GM21786 (cell line): ENCODE measurements around the gene CA14.
"Not testable (repeated sequence)": the region's sequence is repeated elsewhere in the genome, so short reads cannot be mapped to it uniquely, and the experiment has no call there.

ENCODE experiments used
- ATAC-seq: cut with Tn5 transposase; IDR thresholded peaks from one replicate; pipeline ENCODE4 v1.9.1; 2021; ENCODE audit not compliant: unreplicated experiment

CA14 gene

DNA sequence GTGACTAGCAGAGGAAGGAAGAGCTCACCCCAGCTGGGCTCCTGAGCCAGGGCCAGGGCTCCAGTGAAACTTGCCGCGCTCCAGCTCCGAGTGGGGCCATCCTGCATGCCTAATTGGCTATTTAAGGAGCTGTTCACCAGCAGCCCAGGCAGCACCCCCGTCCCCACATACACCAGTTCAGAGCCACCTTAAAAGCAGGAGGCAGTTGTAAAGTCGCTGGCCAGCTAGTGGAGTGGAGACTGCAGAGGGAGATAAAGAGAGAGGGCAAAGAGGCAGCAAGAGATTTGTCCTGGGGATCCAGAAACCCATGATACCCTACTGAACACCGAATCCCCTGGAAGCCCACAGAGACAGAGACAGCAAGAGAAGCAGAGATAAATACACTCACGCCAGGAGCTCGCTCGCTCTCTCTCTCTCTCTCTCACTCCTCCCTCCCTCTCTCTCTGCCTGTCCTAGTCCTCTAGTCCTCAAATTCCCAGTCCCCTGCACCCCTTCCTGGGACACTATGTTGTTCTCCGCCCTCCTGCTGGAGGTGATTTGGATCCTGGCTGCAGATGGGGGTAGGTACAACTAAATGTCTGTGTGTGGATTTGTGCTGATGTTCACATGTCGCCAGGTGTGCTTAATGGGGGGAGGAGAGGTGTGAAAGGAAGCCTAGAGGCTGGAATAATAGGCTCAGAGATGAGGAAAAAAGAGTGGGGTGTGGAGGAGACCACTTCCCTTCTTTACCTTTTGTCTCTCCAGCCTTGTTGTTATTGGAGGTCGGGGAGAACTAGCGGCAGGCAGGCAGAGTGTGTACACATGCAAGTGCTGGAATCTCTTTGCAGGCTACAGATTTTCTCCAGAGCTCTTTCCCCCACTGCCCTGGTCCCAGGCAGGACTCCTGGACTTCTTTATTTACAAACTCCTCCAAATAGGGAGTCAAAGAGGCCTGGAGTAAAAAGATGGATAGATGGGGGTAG is at the start of gene CA14:
Gene CA14 (plus strand): TSS at position 151 of the 962 bp plus-strand sequence. CDS start 355 bp downstream, at position 506.
- ATAC-seq = no peak

DNA sequence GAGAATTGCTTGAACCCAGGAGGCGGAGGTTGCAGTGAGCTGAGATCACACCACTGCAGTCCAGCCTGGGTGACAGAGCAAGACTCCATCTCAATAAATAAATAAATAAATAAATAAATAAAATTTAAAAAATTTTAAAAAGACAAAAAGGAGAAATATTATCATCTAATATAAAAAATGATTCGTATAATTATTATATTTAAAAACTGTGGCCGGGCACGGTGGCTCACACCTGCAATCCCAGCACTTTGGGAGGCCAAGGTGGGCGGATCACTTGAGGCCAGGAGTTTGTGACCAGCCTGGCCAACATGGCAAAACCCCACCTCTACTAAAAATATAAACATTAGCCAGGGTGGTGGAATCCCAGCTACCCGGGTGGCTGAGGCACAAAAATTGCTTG is 49.1 kb upstream of the CA14 start:
- not testable (repeated sequence) for ATAC-seq

GRCh38 chr1:150210091-150210490 is 47.5 kb upstream of the CA14 start:
- no peak for ATAC-seq

DNA sequence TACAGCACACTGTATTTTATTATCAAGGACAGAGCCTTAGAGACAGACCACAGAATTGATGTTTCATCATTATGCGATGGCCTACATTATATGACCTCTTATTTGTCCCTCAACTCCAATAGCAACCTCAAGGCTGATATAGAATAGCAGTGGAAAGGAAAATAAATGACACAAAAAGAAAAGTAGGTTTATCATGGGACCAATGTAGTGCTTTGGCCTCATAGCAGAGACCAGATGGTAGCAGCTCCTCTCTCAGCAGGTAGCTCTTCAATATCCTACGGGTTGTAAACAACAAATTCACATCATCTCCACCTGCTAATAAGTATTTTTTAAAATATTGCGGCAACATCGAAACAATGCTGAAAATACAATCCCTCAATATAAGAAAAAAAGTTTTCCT is 46.9 kb upstream of the CA14 start:
- ATAC-seq = no peak

DNA sequence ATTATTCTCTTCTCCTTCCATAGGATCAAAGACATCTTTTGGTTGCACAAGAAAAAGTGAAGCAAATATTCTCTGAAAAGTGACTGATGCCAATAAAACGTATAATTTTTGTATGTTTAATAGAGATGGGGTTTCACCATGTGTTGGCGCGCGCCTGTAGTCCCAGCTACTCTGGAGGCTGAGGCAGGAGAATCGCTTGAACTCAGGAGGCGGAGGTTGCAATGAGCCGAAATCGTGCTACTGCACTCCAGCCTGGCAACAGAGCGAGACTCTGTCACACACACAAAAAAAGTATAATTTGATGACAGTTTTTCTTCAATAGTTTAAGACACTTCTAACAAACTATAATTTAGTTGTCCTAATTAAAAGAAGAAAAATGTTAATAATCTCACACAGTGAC is 45.5 kb upstream of the CA14 start:
- no peak for ATAC-seq

- ATAC-seq = peak; percentile 86
Measured at GRCh38 chr1:150213170-150214098, 44.1 kb upstream of the CA14 start.

GRCh38 chr1:150214099-150214756 is 43.3 kb upstream of the CA14 start:
- ATAC-seq = not testable (repeated sequence)

GRCh38 chr1:150215855-150216254 is 41.7 kb upstream of the CA14 start:
- not testable (repeated sequence) for ATAC-seq

DNA sequence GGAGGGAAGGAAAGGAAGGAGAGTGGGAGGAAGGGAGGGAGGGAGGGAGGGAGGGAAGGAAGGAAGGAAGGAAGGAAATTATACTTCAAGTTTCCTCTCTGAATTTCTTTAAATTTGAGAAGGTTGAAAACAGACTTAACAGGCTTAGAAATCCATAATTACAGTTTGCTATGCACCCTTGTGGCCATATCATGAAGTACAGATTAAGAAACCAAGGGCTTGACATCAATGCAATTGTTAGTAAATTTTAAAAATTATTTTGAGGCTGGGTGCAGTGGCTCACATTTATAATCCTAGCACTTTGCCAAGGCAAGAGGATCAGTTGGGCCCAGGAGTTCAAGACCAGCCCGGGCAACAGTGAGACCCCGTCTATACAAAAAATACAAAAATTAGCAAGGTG is 36.0 kb upstream of the CA14 start:
- no peak for ATAC-seq

GRCh38 chr1:150224983-150225382 is 32.6 kb upstream of the CA14 start:
- ATAC-seq = no peak

DNA sequence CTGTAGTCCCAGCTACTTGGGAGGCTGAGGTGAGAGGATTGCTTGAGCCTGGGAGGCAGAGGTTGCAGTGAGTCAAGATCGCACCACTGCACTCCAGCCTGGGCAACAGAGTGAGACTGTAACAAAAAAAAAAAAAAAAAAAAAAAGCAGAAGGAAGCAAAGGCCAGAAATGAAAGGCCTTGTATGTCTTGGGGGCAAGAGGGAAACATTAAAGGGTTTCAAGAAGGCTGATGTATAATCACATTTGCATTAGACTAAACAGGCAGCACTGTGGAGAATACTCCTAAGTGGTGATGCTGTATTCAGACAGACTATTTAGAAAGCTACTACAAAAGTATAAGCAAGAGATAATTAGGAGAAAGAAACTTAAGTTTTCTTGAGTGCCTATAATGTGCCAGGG is 32.0 kb upstream of the CA14 start:
- ATAC-seq = no peak

GRCh38 chr1:150226486-150226885 is 31.1 kb upstream of the CA14 start:
- ATAC-seq = no peak

DNA sequence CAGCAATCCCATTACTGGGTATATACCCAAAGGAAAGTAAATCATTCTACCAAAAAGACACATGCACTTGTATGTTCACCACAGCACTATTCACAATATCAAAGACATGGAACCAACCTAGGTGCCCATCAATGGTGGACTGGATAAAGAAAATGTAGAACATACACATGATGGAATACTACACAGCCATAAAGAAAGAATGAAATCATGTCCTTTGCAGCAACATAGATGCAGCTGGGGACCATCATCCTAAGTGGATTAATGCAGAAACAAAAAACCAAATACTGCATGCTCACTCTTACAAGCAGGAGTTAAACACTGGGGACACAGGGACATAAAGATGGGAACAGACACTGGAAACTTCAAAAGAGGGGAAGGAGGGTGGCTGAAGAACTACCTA is 30.3 kb upstream of the CA14 start:
- no peak for ATAC-seq

DNA sequence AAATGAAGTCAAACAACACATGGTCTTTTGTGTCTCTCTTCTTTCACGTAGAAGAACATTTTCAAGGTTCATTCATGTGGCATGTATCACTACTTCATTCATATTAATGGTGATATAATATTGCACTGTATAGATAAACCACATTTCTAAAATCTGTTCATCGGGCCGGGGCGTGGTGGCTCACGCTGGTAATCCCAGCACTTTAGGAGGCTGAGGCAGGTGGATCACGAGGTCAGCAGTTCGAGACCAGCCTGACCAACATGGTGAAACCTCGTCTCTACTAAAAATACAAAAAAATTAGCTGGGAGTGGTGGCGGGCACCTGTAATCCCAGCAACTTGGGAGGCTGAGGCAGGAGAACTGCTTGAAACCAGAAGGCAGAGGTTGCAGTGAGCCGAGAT is 29.3 kb upstream of the CA14 start:
- not testable (repeated sequence) for ATAC-seq

GRCh38 chr1:150232921-150233320 is 24.7 kb upstream of the CA14 start:
- ATAC-seq = not testable (repeated sequence)

- no peak for ATAC-seq
Measured at GRCh38 chr1:150233359-150234308, 23.9 kb upstream of the CA14 start.

GRCh38 chr1:150234309-150234565 is 23.3 kb upstream of the CA14 start:
- ATAC-seq = no peak

- ATAC-seq = peak; percentile 47
Measured at GRCh38 chr1:150234566-150235293, 22.8 kb upstream of the CA14 start.

DNA sequence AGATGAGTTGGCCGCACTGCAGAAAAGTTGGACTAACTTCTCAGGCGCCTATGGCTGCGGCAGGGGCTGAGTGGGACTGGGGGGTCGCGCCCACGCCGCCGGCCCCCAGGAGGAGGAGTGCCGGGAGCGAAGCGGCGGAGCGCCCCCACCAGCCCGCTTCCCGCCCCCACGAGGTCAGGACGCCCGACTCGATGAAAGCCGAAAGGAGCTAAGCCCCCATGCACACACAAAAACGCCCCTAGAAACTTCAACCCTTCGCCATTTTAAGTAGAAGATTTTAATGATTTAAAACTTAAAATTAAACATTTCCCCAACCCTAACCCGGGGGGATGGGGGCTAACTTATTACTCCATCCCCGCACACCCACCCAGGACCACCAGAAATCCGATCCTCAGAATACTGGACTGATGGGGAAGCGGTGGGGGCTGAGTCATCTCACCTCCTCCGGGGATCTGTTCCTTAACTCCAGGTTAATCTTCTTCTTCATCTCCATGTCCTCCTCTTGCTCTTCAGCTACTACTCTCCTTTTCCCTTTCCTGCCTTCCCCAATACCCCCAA is 22.2 kb upstream of the CA14 start:
- ATAC-seq = no peak
